ENCODE results near the gene ZBED2.
"Not testable (repeated sequence)": the region's sequence is repeated elsewhere in the genome, so short reads cannot be mapped to it uniquely, and the experiment has no call there.

ZBED2 gene, protein sequence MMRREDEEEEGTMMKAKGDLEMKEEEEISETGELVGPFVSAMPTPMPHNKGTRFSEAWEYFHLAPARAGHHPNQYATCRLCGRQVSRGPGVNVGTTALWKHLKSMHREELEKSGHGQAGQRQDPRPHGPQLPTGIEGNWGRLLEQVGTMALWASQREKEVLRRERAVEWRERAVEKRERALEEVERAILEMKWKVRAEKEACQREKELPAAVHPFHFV

DNA sequence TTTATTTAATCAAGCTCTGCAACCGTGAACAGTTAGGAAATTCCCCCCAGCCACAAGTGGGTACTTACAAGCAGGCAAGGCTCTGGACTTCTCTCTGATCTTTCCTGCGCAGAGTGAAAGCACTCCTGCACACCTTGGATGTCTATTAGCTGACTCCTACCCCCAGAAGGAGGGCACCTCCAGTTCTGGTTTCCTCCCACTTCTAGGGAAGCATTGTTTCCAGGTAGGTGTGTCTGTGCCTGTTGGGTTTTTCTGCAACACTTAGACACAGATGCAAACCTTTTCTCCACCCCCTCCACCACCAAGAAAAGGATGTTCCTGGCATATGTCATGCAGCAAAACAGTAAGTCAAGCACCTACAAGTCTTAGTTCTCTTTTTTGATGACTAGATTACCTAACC lies at the start of gene ZBED2:
Gene ZBED2, minus strand, starts transcription at position 115 of the 400 bp plus-strand sequence. CDS start 1,145 bp downstream, outside the sequence.
- DNase-seq: no peak

DNA sequence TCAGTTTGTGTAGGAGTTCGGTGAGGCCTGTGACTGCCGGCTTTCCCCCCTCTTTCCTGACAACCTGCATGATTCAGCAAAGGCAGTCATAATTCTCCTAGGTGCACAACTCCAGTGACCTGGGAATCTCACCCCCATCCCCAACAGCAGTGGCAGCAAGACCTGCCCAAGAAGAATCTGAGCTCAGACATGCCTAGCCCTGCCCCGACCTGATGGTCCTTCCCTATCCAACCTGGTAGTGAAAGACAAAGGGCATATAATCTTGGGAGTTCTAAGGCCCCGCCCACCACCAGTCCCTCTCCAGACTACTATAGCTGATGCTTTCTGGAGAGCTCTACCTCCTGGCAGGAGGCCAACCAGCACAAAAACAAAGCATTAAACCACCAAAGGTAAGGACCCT lies 44.2 kb upstream of the ZBED2 start:
- DNase-seq: no peak

DNA sequence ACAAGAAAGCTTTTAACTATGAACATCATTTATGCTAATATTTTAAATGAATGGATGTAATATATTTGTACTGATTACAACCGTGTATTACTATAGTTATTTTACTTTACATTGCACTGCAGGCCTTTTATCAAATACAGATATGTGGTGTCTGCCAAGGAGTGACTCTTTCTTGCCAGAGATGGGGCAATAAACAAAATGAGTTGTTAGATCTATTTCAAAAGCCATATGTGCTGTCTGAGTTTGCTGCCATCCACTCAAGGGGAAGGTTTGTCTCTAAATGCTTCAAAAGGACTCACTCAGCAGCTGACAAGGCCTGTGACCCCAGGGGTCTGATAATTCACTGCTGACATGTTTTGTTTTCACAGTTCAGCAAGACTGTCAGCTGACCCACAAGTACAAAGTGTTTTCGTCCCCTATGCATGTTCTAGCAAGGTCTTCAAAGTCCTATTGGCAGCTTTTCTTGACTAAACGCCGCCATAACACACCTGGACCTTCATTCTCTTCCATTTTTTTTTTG lies 41.3 kb upstream of the ZBED2 start:
- no peak for DNase-seq

DNA sequence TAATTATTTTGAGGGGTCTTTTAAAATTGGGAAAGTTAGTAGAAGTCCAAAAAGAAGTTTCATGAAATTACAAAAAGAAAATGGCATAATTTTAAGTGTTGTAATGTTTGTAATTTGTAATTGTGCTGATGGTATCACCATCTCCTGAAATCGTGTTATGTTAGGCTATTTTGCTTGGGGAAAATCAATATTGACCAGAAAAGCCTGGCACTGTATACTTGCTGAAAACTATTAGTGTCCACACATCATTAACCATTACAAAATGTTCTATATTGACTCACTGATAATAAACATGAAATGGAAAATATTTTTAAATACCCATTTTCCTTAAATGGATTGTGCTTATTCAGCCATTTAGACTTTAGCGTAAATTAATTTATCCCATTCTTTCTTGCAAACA lies 40.3 kb upstream of the ZBED2 start:
- no peak for DNase-seq

DNA sequence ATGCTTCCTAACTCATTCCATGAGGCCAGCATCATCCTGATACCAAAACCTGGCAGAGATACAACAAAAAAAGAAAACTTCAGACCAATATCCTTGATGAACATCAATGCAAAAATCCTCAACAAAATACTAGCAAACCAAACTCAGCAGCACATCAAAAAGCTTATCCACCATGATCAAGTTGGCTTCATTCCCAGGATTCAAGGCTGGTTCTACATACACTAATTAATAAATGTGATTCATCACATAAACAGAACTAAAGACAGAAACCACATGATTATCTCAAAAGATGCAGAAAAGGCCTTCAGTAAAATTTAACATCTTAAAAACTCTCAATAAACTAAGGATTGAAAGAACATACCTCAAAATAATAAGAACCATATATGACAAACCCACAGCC lies 35.5 kb upstream of the ZBED2 start:
- DNase-seq: not testable (repeated sequence)

DNA sequence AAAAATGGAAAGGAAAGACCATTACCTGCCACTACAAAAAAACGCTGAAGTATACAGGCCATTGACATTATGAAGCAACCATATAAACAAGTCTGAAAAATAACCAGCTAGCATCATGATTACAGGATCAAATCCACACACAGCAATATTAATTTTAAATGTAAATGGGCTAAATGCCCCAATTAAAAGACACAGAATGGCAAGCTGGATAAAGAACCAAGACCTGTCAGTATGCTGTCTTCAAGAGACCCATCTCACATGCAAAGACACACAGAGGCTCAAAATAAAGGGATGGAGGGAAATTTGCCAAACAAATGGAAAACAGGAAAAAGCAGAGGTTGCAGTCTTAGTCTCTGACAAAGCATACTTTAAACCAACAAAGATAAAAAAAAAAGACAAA lies 33.9 kb upstream of the ZBED2 start:
- DNase-seq: not testable (repeated sequence)

DNA sequence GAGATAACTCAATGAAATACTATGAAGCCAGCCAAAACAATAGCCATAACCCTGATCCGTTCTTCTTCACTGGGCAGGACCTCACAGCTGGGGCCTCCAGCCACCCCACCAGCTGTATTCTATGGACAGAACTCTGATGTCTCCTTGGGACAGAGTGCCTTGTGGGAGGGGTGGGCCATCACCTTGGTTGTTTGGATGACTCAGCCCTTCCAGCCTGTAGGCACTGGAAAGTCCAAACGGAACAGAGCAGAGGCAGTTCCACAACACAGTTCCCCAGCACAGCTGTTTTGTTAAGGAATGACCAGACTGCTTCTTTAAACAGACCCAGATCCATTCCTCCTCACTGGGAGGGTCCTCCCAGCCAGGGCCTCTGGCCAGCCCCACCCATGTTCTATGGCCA lies 31.9 kb upstream of the ZBED2 start:
- no peak for DNase-seq

DNA sequence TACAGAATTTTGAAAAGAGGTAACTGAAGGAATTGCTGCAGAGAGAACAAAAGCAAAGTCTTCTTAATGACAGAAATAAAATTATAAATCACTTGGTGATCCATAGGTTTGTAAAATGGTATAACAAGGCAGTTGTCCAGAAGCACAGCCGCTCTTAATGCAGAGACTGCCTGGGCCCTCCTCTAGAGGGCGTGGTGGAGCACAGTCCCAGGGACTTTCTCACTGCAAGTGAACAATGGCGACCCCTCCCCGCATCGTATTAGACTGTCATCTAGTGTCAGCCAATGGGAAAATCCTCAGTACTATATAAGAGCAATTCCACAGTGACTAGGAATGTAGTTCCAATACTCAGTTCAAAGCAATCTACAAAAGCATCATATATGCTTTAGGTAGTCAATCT lies 26.4 kb upstream of the ZBED2 start:
- DNase-seq: peak; percentile 28

DNA sequence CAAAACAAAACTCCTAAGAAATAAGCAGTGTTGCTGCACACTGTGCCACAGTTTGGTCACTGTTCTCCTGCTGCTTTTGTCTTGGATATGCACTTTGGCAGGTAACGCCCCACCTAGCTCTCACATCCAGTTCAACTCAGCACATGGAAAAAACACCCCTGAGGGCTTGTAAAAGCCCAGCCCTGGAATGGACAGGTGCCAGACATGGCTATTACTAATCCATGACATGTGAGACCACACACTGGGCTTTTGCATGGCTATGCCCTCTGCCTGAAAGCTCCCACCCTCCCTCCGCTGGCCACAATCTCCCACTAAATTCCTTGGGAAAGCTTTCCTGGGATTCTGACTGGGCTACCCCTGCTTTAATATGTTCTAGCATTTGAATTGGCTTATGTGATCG lies 24.7 kb upstream of the ZBED2 start:
- no peak for DNase-seq

DNA sequence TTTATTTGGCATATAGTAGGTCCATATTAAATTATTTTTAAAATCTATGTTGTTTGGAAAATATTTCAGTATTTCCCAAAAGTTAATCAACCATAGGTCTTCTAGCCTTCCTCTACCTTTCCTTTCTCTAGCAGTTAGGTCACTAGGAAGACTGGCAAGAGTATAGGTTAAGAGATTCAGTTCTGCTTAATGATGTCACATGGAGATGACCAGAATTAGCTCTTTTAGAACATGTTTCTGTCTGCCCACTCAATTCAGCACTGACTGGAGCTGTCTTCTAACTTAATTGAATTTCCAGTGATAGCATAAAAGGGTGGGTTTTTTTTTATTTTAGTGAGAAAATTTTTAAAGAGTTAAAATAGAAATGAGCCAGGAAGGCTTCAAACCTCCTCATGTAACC lies 23.8 kb upstream of the ZBED2 start:
- no peak for DNase-seq

DNA sequence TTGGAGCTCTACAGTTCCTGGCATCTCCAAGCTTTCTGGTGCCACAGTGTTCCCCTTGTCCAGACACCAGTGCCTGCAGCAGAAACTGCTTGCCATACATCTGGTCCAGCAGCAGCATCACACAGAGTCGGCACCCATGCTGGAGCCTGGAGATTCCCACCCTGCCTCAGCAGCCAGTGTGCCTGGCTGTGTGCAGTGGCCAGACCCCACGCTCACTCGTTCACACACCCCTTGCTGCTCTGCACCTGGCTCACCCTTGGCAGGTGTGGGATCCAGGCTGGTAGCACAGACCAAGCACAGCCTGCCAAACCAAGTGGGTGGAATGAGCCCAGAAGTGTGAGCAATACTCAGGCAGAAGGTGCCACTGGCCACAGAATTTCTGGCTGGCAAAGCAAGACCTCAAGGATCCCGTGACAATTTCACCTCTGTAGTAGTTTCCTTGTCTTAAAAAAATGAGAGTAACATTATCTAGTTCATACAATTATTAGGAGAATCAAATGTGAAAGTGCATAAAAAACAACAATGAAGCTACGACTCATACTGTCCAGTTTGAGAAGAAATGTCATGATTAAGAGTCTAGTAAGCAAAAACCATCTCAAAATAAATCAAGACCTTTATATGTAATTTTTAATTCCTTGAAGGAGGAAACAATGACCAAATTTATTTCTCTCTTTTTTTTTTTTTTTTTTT lies 22.9 kb upstream of the ZBED2 start:
- no peak for DNase-seq

DNA sequence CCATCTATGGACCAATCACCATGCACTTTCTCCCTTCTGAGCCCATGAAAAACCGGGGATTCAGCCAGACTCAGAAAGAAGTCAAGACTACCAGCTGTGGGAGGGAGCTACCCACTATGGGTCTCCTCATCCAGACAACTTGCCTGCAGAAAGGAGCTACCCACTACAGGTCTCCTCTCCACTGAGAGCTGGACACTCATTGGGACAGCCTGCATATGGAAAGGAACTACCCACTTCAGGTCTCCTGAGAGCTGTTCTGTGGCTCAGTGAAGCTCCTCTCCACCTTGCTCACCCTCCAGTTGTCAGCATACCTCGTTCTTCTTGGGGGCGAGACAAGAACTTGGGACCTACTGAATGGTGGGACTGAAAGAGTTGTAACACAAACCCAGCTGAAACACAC lies 22.3 kb upstream of the ZBED2 start:
- no peak for DNase-seq

DNA sequence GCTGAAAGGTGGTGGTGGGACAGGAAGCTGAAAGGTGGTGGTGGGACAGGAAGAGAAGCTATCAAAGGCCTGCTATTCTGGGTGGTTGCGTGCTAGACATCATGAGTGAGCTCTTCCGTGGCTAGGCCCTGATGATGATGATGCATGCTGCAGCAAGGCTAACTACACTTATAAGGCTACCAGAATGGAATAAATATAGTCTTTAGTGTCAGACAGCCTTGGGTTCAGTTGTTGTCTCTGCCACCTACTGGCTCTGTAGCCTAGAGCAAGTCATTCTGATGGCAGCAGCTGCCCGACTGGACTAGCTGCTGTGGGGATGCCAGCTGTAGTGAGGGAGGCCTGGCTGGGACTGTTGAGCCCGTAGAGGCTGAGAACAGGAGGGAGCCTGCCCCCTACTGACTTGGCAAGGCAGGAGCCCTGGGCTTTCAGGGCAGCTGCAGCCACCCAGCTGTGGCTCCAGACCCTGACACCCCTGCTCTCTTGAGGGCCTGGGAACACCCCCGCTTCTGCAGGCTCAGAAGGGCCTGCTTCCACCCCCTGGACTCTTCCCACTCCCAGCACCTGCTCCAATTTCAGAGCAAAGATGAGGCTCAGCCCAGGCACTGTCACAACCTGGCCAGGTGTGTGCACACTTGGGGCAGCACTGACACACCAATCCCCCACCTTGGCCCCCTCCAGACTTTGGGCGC lies 21.4 kb upstream of the ZBED2 start:
- DNase-seq: peak; percentile 67

DNA sequence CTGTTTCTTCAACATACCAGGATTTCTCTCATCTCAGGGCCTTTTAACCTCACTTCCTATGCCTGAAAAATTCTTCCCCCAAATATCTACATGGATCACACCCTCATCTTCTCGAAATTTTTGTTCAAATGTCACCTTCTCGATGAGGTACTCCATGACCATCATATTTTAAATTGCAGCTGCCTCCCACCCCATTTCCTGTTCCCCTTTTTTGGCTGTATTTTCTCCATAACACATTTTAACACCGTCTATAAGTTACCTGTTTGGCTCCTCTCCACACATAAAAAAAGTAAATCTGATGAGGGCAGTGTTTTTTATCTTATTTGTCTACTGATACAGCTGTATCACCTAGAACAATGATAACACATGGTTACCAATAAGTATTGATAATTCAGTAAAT lies 20.7 kb upstream of the ZBED2 start:
- DNase-seq: no peak

DNA sequence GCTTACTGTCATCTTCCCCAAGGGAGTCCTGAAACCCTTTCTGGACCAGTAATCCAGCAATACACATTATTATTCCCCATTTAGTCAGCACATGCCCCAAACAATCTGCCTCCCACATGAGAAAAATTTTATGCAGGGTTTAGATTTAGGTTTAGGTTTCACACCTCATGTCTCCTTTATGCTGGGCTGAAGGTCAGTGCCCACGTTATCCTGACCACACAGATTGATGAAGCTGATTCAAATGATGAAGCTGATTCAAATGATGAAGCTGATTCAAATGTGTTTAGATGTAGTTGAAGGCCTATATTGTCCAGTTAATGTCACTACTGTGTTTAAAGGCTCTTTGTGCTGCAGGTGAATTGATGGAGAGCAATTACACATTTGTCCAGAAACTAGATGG lies 18.1 kb upstream of the ZBED2 start:
- no peak for DNase-seq

DNA sequence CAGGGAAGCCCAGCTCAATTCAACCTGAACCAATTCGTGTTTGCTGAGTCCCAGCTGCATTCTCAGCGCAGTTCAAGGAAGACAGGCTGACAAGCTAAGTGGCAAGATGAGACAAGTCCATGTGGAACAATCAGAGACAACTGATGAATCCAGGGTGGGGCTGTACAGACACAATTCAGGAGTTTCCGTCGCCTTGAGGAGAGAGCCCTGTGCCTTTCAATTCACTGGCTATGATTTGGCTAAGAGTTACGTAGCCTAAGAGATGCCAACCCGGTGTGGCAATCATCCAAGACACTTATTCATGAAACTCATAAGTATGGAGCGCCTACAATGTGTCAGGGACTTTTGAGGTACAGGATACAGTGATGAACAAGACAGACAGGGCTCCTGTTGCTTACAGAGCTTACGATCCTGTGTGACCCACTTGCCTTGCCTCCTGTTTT lies 15.5 kb upstream of the ZBED2 start:
- DNase-seq: peak; percentile 33

DNA sequence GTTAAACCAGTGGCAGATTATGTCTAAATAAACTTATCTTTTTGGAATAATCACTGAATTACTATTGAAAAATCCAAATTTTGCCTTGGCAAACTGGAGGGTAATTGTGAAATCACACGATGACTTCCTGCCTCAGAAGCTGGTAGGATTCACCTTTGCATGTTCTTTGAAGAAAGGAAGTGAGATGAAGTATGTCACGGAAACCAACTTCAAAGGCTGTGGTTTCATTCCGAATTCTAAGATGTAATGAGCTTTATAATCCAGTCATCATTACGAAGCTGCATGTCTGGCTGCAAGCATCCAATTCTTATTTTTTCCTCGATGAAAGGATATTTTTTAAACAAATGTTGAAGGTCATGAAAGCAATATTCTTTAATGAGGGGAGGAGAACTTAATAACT lies 15.0 kb upstream of the ZBED2 start:
- DNase-seq: no peak

DNA sequence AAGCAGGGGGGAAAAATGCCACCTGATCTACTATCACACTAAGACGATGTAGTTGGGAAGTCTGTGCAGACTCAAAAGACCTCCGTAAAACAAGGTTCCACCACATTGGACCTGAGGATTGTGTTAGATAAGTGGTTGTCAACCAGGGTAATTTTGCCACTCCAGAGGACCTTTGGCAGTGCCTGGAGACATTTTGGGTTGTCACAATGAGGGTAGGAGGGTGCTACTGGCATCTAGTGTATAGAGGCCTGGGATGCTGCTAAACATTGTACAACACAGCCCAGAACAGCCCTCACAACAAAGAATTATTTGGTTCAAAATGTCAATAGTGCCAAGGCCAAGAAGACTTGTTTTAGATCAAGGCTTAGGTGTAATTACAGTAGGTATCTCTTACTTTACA lies 14.6 kb upstream of the ZBED2 start:
- no peak for DNase-seq

DNA sequence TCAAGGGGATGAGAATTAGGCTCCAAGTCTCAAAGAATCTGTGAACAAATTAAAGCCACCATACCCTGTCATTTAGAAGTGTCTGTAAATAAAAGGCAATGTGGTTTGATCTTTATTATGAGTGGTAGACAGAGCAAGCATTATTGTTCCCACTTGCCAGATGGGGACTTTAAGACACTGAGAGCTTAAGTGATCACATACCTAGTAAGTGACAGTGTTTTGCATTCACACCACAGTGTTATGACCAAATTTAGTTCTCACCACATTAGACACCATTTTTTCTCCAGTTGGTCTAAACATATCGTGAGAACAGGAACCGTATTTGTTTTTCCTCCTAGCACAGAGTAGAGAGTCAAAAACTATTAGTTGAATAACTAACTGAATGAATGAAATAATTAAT lies 13.2 kb upstream of the ZBED2 start:
- DNase-seq: no peak

DNA sequence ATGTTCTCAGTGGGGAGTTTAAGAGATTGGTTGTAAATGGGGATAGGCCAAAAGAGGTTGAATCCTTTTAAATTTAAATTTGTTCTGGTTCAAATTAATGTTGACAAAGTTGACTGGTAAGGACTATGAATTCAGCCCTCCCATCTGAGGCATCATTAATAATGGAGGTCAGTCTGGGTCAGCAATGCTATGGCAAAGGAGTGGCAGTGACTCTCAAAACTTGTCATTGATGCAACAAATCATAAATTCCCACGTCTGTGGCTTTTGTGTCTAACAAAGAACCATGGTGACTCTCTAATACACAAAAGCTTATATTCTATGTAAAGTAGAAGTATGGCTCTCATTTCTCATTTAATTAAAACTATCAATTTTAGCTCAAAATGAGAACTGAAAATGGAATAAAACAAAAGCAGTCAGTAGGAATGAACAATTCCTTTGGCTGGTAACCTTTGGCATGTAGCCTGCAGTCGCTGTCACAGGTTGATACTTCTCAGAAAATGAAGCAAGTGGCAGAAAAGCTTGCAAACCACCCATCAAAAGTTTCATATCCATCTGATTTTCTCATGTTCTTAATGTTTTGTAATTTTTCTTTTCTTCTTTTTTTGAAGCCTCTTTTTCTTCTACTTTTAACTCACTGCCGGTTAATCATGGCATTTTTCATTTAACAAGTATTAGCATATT lies 12.2 kb upstream of the ZBED2 start:
- no peak for DNase-seq

DNA sequence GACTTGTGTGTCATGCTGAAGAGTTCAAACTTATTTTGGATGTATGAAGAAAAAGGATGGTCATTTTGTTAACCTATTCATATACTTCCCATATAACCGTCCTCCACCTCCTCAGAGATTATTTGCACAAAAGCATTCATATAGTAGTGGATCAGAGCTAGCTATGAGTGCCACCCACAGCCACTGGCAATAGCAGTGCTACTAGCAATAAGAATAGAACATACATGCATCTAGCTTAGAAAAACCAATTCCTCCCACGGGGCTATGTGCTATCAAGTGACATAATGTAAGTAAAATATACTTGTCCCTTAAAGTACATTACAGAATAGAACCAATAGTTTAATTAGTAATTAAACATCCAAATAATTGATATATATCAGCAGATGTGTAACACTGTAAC lies 10.3 kb upstream of the ZBED2 start:
- DNase-seq: no peak

DNA sequence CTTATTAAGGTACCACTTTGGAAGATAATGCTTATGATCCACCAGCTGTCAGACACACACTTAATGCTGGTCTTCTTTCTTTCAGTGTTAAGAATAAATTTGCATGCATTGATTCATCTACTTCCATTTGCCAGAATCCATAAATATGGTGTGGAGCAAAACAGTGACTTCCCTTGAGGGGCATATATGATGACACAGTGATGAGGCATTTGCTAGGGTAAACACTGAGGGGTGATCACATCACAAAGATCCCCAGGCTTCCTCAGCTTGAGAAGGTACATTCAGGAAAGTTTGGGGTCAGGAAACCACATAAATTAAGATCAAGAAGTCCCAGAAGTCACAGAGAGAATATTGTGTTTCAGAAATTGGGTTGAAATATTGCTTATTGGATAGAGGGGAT lies 9.9 kb upstream of the ZBED2 start:
- no peak for DNase-seq

DNA sequence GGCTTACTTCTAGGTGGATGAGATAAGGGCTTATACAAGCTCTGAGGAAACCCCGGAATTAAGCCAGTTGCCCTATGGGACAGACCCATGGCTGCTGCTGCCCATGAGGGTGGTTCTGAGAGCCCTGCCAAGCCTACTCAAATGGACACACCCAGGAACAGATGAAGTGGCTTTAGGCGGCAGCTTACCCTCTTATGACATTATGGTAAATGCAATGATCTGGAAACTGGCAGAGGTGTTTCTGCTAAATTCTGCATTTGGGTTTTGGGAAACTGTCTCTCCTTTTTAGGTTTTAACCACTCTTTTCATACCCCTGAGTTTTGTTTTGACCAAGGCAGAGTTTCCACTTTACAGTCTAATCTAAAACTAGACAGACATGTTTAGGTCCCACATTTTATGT lies 9.0 kb upstream of the ZBED2 start:
- DNase-seq: no peak

DNA sequence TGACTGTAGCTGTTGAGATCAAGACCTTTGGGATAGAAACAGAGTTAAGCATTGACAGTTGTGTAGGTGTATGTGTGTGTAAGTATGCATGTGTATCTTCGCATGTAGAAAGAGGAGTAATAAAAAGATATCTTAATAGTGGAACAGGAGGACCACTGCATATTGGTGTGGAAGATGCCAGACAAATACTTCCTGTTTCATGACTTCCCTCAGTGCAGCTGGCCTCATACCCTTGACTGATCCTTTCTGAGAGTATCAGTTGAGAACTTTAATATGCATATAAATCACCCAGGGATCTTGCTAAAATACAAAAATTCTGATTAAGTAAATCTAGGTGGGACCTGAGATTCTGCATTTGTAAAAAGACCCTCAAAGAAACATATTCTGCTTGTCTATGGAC lies 8.5 kb upstream of the ZBED2 start:
- DNase-seq: no peak
